ENCODE data around the gene MRPS11.
"Not testable (repeated sequence)": the region's sequence is repeated elsewhere in the genome, so short reads cannot be mapped to it uniquely, and the experiment has no call there.

MRPS11 gene

DNA sequence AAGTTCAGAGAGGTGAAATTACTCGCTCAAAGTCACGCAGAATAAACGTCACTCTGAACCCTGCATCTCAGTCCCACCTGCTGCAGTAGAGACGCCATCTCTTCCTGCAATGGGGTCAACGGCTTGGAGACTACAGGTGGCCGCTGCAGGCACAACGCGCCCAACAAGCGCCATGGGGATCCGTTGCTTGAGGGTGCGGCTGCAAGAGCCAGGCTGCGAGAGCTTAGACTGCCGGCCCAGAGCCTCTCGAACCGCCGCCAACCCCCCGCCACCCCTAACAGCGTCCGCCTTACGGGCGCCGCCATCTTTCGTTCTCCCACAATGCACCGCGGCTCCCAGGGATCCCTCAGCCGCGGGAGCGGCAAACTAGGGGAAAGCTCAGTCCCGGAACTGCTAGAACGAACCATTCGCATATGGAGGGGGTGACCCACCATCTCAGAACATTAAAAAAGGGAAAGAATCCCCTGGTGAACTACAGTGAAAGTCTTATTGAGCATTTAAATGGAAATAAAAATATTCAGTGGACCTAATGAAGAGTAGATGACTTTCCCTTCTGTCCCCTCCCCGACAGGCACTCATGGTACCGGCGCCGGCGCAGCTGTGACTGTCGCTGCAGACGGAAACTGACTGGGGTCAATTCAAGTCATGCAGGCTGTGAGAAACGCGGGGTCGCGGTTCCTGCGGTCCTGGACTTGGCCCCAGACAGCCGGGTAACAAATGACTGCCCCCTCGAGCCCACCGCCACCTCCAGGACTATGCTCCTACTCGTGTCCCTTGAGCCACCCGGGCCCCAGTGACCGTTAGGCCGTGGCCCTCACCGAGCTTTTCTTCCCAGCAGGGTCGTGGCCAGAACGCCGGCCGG, at the start of gene MRPS11, which contains the start of gene MRPL46:
MRPS11 (plus strand) TSS at position 636 of the 862 bp plus-strand sequence; CDS start at position 646, 10 bp downstream.
MRPL46 (minus strand) TSS at position 316 of the 862 bp plus-strand sequence; CDS start at position 305, 11 bp downstream.
- peak; percentile 79 to 92 (median 81) for DNase-seq (ENCODE audit: low read depth in 3 of 3)

DNA sequence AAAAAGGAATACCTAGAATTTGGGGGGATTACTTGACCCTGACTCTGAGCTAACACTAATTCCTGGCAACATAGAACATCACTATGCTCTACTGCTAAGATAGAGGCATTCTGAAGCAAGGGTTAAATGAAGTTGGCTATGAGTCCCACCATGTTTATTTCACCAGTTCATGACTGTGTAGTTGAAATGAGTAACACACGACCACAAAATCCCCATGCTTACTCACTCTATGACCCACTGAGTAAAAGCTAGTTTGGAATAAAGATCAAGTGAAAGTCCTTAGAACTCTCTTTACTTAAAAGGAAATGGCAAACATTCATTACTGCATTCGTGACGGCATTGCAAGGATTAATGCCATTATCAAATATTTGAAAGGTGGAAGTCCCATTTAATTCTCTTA, 47.7 kb upstream of the MRPS11 start:
- DNase-seq (ENCODE audit: low read depth in 3 of 3) = peak in 1 of 3 donors; percentile 6

DNA sequence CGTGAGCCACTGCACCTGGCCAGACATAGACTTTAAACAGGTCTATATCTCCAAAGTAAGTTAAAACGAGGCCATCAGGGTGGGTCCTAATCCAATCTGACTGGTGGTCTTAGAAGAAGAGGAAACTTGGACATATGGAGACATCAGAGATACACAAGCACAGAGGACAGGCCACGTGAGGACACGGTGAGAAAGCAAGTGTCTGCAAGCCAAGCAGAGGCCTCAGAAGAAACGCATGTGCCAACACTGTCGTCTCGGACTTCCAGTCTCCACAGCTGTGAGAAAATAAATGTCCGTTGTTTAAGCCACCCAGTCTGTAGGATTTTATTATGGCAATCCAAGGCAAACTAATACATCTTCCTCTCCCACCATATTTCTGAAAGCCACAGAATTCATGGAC, 44.2 kb upstream of the MRPS11 start:
- DNase-seq (ENCODE audit: low read depth in 3 of 3) = no peak

DNA sequence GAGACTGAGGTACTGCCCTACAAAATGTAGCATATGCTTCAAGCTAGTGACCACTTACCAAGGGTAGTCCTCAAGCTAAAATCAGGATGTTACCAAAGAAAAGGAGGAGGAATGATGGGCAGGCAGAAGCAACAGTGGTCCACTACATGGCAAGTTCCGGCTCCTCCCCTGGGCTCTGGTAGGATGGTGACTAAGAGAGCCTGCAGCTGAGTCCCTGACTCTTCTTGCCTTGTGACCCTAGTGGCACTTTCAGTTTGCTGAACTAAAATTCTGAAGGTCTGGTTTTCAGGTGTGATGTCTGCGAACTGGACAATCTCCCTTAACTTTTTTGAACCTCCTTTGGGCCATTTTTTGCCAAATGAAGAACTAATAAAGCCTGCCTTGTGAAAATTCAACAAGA, 41.2 kb upstream of the MRPS11 start:
- DNase-seq (ENCODE audit: low read depth in 3 of 3) = no peak

DNA sequence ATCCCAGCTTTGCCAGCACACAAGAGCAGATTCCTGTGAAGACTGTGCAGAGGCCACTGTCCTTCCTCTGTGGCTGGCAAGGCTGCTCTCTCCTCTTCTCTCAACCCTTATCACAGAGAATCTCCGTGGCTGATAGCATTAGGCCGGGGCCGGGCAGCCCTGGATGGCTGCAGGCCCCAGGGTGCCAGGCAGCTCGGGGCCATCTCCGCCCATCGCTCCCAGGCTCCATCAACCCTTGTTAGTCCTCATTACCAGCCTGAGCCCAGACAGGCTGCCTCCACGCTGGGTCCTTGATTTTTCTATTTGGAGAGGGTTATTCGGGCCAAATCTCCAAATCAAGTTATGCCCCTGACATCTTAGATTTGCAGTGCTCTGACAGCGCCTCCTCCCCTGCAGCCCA, 39.5 kb upstream of the MRPS11 start:
- no peak for DNase-seq (ENCODE audit: low read depth in 3 of 3)

DNA sequence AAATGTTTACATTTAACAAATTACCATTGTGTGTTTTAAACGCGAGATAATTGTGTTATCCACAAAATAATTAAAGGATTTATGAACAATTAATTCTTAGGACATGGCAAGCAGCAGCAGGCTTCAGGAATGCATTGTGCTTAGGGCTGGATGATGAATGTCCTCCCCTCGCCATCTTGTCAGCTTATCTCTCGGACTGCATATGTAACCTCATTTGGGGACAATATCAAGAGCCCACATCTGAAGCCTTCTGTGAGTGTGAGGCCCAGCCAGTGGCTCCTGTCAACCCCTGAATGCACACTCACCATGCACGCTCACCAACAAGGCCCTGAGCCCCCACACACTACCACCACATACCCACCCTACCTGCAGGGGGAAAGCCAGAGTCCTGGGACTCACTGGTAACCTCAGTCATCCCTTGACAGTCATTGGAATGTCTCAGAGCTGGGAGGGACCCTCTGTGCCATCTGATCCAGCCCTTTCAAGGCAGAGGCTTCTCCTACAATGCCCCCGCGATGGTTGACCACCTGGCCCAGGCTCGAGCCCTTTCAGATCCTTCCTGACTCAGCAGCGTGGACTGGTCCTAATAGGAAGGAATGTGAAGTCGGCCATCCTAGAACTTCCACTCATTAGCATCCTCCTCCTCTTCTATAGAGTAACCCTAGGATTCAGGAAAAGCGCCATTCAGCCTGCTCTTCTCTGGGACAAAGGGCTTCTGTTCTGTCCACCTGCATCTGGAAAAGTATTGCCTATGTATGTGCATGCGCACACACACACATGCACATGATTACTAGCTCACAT, 38.5 kb upstream of the MRPS11 start:
- no peak for DNase-seq (ENCODE audit: low read depth in 3 of 3)

DNA sequence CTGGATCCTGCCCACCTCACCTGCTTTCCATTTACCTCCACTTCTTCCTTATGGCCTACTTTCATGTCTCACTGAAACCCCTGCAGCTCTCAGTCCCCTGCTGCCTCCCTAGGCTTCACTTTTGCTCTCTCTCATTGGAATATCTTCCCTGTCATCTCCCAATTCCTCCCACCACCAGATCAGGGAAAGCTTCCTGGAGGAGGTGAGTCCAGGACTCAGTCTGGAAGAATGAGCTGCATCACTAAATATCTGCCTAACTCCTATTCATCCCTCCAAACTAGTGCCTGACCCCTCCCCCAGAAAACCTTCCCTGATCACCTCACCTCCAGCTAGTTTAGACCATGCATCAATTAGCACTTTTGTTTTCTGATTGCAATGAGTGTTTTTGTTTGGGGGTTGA, 37.5 kb upstream of the MRPS11 start:
- DNase-seq (ENCODE audit: low read depth in 3 of 3) = no peak

DNA sequence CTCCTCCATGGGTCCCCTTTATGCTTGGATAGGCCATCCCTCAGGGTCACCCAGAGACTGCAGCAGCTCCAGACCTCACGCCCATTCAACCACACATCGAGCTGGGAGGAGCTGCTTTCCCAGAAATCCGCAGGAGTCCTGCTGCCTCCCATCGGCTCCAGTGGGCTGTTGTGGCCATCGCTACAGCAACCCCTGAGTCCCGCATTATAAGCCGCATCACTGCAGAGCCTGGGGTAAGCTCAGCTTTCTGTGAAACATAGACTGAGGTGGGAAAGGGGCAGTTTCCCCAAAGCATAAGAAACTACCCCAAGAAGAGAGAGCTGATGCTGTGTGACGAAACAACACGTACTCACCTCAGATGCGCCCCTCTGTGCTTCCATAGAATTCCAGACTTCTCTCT, 36.1 kb upstream of the MRPS11 start:
- no peak for DNase-seq (ENCODE audit: low read depth in 3 of 3)

DNA sequence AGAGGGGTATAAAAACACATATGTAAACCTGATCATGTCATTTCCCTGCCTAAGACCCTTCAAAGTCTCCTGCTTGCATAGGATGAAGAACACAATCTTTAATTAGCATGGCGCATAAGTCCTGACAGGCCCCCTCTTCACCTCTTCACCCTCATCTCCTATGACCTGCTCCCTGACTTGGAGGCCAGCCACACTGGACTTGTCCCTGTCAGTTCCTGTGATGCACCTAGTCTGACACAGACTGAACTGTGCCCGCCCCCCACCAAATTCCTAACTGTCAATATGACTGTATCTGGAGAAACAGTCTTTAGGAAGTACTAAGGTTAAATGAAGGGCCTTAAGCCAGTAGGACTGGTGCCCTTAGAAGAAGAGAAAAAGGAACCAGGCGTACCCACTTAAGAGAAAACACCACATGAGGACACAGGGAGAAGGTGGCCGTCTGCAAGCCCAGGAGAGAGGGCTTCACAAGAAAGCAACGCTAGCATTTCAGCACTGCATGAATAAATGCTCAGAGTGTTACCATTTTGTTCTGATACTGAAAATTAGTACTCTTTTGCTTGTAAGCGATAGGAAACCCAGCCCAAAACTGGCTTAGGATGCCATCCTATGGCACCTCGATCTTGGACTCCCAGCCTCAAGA, 34.3 kb upstream of the MRPS11 start:
- DNase-seq (ENCODE audit: low read depth in 3 of 3) = no peak

DNA sequence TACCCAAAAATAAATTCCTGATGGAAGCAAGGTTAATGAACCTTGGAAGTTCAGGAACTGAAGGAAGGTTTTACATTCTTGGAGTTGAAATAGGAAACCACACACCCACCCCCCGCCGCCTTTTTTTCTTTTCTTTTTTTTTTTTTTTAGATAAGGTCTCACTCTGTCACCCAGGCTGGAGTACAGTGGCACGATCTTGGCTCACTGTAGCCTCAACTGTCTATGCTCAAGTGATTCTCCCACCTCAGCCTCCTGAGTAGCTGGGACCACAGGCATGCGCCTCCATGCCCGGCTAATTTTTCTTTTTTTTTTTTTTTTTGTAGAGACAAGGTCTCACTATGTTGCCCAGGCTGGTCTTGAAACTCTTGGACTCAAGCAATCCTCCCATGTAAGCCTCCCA, 33.4 kb upstream of the MRPS11 start:
- DNase-seq (ENCODE audit: low read depth in 3 of 3) = not testable (repeated sequence)

DNA sequence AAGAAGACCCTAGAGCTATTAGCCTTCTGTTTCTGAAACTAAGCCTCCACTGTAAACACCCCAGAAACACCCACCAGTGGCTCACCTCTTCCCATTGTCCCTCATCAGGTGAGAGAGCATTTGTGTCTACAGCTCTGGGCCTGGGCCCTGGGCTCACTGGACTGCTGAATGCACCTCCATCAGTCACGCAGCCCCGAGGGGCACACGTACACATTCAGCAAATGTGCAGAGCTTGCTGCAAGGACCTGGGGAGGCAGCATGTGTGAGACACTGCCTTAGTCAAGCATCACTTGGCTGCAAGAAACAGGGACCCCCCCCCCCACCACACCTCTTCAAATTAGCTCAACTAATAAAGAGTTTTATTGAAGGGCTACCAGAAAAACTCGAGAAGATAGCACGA, 29.3 kb upstream of the MRPS11 start:
- no peak for DNase-seq (ENCODE audit: low read depth in 3 of 3)

DNA sequence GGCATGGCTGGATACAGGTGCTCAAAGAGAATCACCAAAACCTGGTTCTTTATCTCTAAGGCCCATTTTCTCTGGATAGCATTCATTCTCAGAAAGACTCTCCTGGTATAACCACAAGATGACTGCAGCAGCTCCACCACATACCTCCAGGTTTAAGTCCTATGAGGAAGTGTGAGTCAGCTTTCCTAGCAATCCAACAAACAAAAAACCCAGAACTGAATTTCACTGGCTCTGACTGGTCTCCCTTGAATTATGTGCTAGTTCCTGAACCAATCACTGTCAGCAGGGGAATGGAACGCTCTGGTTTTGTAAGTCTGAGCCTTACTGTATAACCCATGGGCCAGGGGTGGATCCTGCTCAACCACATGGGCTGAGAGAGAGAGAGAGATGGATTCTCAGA, 27.5 kb upstream of the MRPS11 start:
- DNase-seq (ENCODE audit: low read depth in 3 of 3) = no peak

DNA sequence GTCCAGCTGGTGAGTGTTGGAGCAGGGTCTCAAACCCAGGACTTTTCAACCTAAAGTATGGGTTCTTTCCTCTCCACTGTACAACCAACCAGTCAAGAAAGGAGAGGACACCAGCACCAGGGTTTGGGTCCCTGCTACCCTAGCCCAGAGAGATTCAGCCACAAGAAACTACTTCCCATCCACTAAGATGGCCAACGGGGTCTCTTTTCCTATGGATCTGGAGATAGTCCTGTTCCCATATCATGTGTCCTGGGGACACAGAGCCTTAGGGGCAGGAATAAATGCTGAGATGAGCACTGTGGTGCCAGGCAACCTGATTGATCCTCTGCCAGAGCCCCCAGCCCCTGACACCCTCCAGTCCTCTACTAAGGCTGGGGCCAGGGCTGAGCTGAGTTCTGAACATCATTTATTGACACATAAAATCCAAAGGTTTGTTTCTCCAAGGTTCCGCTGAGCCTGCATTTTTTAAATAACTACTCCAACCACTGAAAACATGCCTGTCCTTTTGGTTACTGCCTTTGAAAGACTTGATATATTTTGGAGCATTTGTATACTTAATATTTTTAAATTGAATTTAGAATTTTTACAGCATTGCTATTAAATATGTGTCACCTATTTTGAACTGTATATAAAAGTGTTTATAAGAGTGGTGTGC, 26.3 kb upstream of the MRPS11 start:
- DNase-seq (ENCODE audit: low read depth in 3 of 3) = no peak

DNA sequence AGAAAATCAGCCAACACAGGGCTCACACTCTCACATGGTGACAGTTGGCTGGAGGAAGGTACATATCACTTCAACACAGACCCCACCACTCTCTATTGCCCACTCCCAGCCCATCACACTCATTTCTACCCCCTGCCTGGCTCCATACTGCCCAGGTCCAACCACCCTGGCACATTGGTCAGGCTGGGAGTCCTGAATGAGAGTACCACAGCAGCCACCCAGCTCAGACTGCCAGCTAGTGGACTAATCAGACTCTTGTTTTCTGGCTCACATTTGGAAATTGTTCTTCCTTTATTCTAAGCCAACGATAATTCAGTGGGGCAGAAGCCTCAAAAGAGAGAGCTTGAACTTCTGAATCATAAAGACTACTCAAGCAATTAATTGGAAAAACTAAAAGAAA, 20.3 kb upstream of the MRPS11 start:
- DNase-seq (ENCODE audit: low read depth in 3 of 3) = no peak

DNA sequence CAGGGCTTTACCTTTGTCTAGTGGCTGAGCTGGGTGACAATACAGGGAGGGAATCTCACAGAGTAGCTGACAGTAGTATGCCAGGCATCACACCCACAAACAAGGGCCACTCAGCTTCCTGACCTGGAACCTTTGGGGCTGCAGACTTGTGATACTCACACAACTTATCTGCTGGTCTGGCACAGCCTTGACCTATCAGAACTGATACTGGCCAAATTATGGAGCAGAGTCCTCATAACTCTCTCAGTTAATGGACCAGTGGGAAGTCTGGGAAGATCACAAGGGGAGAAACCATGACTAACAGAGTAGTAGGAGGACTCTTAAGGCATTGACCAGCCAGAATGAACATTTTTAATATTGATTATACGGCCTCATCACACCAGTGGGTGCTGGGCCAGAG, 19.8 kb upstream of the MRPS11 start:
- no peak for DNase-seq (ENCODE audit: low read depth in 3 of 3)

DNA sequence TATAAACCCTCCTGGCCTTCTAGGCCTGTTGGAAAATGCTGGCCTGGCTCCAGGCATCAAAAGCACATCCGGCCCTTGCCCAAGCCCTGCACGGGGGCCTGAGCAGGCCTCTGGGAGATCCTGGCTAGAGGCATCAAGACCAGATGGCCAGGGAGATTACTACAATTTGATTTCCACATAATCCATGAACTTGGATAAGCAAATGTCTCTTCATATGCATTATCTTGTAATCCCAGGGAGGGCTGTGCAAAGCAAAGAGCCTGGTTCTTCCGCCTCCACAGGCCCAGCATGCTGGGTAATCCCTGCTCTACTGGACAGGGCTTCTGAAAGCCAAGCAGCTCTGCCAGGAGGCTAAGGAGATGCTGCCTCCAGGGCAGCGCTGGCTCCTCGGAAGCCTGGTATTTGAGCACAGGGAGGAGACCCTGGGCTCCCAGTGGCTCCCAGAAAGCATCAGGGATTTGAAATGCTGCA, 18.5 kb upstream of the MRPS11 start:
- DNase-seq (ENCODE audit: low read depth in 3 of 3) = no peak

DNA sequence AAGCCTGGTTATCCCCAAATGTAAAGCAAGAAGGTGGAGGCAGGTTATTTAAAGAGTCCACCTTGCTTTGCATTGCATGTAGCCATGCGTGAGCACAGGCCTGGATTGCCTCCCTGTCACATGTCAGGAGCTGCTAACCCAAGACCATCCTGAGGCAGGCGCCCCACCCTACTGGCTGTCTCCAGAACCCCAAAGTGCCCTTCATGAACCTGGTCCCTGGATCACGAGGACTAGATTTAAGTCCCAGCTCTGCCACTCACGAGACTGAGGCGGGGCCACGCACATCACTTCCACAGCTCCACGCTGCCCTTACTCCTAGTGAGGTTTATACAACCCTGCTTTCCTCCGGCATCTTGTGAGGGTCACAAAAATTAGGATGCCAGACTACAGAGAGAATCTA, 17.9 kb upstream of the MRPS11 start:
- no peak for DNase-seq (ENCODE audit: low read depth in 3 of 3)

DNA sequence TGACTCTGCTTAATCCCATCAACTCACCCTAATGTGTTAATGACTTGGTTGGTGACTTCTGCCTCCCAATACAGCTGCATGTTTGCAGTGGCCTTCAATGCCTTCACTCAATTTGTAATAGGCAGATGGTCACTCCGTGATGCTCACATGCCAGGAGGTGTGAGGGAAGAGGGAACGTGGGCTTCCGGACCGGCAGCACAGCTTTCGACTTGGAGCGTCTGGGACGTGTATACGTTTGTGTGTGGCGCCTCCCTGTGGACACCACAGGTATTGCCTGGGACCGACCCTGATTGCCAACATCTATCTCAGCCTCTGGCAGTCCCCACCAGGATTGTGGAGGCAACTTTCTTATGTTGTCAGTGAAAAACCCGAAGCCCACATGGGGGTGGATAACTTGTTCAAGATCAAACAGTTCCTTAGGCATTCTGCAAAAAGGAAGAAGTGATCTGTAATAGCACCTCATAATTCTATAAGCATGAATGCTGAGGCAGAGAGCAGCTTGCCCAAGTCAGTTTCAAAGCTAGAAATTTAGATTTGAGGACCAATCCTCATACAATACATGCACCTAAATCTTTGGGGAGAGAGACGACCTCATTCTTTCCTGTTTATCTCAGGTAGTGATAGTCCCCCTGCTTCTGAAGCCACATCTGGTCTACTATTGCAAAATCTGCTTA, 17.2 kb upstream of the MRPS11 start:
- DNase-seq (ENCODE audit: low read depth in 3 of 3) = peak; percentile 66 to 67 (median 67)

DNA sequence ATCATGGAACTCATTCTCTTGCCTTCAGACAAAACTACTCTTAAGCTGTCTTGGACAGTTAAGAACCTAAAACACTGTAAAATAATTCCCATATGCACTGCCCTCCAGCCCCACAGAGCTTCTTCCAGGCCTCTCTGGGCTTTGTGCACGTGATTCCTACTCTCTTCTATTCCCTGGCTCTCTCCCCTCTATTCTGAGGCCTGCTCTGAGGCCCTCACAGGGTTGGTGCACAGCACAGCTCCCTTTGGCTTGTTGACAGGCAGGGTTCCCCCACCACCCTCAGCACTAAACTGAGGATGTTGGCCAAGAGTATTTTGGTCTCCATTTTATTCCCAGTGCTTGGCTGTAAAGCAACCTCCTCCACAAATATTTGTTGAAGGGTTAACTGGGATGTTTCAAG, 13.9 kb upstream of the MRPS11 start:
- DNase-seq (ENCODE audit: low read depth in 3 of 3) = no peak

DNA sequence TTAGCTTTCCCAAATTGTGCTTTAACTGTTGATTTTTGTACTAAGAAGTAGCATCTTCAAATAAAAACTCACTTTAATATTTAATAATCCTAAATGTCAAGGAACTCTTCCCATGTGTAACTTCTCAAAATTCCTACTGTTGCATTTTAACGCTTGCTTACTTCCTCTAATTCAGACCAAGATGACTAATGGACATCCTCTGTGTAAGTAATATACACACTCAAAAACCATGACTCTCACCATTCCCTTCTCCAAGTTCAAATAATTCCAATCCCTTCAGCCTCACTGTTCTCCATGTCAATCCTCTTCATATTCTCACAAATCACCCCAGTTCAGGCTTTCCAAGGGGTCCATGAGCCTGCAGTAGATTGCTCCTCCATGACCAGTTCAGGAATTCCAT, 13.3 kb upstream of the MRPS11 start:
- DNase-seq (ENCODE audit: low read depth in 3 of 3) = no peak
